K562 (cell line): ENCODE measurements around the gene CBFA2T3. TPM values are rescaled to one million over a fixed set of nuclear protein-coding genes. Genes with fewer than 3 reads are reported as not detected.

ENCODE experiments used
- ATAC-seq: fragments of 200-7000 bp; cut with Tn5 transposase; 3 replicates; pipeline ENCODE4 v1.9.1; 2020; ENCODE audit warnings: moderate library complexity
- BruUV-seq: library from RNA; stranded (reverse); fragments of 400-500 nt; replicated peaks from 2 replicates; lab custom pipeline; 2021; lab: Mats Ljungman, UMichigan
- CTCF ChIA-PET: fragments of 300-600 bp; formaldehyde crosslinking; extraction: SDS; loops from one replicate; lab custom pipeline; 2021; ENCODE audit warnings: low intra/inter-chr PET ratio; lab: Yijun Ruan, JAX
- POLR2A ChIA-PET: fragments of 300-600, 350-650 bp; sonication (Branson Sonifier 250); formaldehyde crosslinking; extraction: SDS; loops from one replicate; lab custom pipeline; 2021; ENCODE audit warnings: antibody characterized with exemption, inconsistent platforms; lab: Yijun Ruan, JAX
- DNase-seq, 4 experiments: peaks; one replicate each; pipeline versions ENCODE4 v3.0.0 to v3.0.0-alpha.2; 2011 to 2018; ENCODE audit warnings: low spot score in 3 of 4, mixed read lengths in 3 of 4; ENCODE audit errors: extremely low read depth in 1 of 4
- FAIRE-seq: peaks from 2 replicates; lab custom pipeline; 2011; peaks lifted over from hg19 to GRCh38; lab: Jason Lieb, UNC
- H2AFZ ChIP-seq: 2 replicates; pipeline ENCODE4 v1.6.0; 2011; ENCODE audit warnings: low read depth, low read length, control low read depth, inconsistent platforms
- H3K27ac ChIP-seq: fragments of 200-600 bp; 3 replicates; pipeline ENCODE4 v1.8.0; 2011; ENCODE audit warnings: low read depth, mild to moderate bottlenecking, control low read depth, inconsistent platforms, low read length, moderate library complexity, mixed read lengths; ENCODE audit errors: extremely low read depth
- H3K27me3 ChIP-seq, 2 experiments: fragments of 300-600 bp in 1 of 2; 2 replicates in 1 of 2; 3 replicates in 1 of 2; pipeline versions ENCODE4 v1.6.0 to v1.8.0; 2011; ENCODE audit warnings: inconsistent platforms in 2 of 2, low read length in 2 of 2, mild to moderate bottlenecking in 1 of 2, mixed read lengths in 1 of 2, moderate library complexity in 1 of 2; ENCODE audit not compliant: control insufficient read depth in 2 of 2, insufficient read depth in 2 of 2
- H3K36me3 ChIP-seq: fragments of 300-600 bp; 3 replicates; pipeline ENCODE4 v1.8.0; 2011; ENCODE audit warnings: mild to moderate bottlenecking, low read length, inconsistent platforms; ENCODE audit not compliant: control insufficient read depth, insufficient read depth
- H3K4me1 ChIP-seq, 2 experiments: fragments of 200-600 bp in 1 of 2; replicated peaks in 1 of 2; 2 replicates in 1 of 2; 3 replicates in 1 of 2; pipeline versions ENCODE4 v1.5.1 to v1.8.0; 2011; ENCODE audit warnings: inconsistent platforms in 2 of 2, low read length in 2 of 2, mild to moderate bottlenecking in 1 of 2, mixed read lengths in 1 of 2, moderate library complexity in 1 of 2; ENCODE audit not compliant: control insufficient read depth in 2 of 2, insufficient read depth in 2 of 2
- H3K4me2 ChIP-seq: 2 replicates; pipeline ENCODE4 v1.6.1; 2011; ENCODE audit warnings: low read length, control low read depth, inconsistent platforms, mixed read lengths; ENCODE audit not compliant: insufficient read depth
- H3K4me3 ChIP-seq: fragments of 200-600 bp; sonication (generic), shearing (Covaris generic); 2 replicates; pipeline ENCODE4 v1.5.1; 2016; ENCODE audit warnings: control low read depth, inconsistent platforms
- H3K79me2 ChIP-seq: fragments of 200-600 bp; 3 replicates; pipeline ENCODE4 v1.8.0; 2011; ENCODE audit warnings: low read length, inconsistent platforms; ENCODE audit not compliant: control insufficient read depth, insufficient read depth
- H3K9ac ChIP-seq, 2 experiments: 2 replicates each; pipeline versions ENCODE4 v1.6.0 to v1.6.1; 2011; ENCODE audit warnings: low read depth in 2 of 2, low read length in 2 of 2, control low read depth in 1 of 2, inconsistent platforms in 1 of 2, mild to moderate bottlenecking in 1 of 2, mixed read lengths in 1 of 2; ENCODE audit not compliant: insufficient read depth in 1 of 2
- H3K9me1 ChIP-seq: one replicate; pipeline ENCODE4 v1.6.0; 2011; ENCODE audit warnings: inconsistent platforms, mild to moderate bottlenecking, low read length, moderate library complexity; ENCODE audit not compliant: control insufficient read depth, insufficient read depth
- H3K9me3 ChIP-seq: replicated peaks from 2 replicates; pipeline ENCODE4 v1.5.1; 2011; ENCODE audit warnings: low read depth, low read length, inconsistent platforms; ENCODE audit not compliant: control insufficient read depth, insufficient read depth
- H4K20me1 ChIP-seq: replicated peaks from 2 replicates; pipeline ENCODE4 v1.6.1; 2011; ENCODE audit warnings: low read length, inconsistent platforms, mixed read lengths; ENCODE audit not compliant: control insufficient read depth, insufficient read depth
- POLR2G ChIP-seq: fragments of 200-400 bp; formaldehyde crosslinking; IDR thresholded peaks from 2 replicates; pipeline ENCODE4 v1.6.1; 2017; ENCODE audit warnings: low read depth, mild to moderate bottlenecking, antibody characterized with exemption, low read length, moderate library complexity
- RBFOX2 ChIP-seq: fragments of 200-400 bp; formaldehyde crosslinking; IDR thresholded peaks from 2 replicates; pipeline ENCODE4 v1.6.1; 2017; ENCODE audit warnings: low read depth, mild to moderate bottlenecking, low read length, moderate library complexity
- WGBS: fragments of 100-300 bp; shearing (Covaris generic); methylation state at CpG from one replicate; pipeline ENCODE4 v1.1.6; 2016; ENCODE audit warnings: low coverage, mixed read lengths; ENCODE audit not compliant: insufficient coverage; ENCODE audit errors: missing lambda C conversion rate; 5-methylcytosine and 5-hydroxymethylcytosine counted together
- in situ Hi-C: fragments of 300-500 bp; cut with MboI; formaldehyde crosslinking; loops from 4 replicates; pipeline ENCODE4 v1.15.0; 2018; ENCODE audit warnings: inconsistent platforms, mixed read lengths
- intact Hi-C: fragments of 100-400 bp; cut with micrococcal nuclease; formaldehyde crosslinking; loops from 2 replicates; pipeline ENCODE4 v1.14.2; 2022
- polyA plus RNA-seq, 8 experiments: library from polyadenylated mRNA; depleted of rRNA in 4 of 8; stranded (reverse) in 5 of 8; unstranded in 3 of 8; fragments of >200 nt; fragmentation: Nextera tagmentation in 2 of 8; fragmentation: Illumina TruSeq in 1 of 8; extraction: Ambion mirVana in 2 of 8; extraction: Trizol in 1 of 8; gene quantifications; 2 replicates each; pipeline versions ENCODE4 v1.2.1 to v1.2.3, GENCODE V29; 2011 to 2014; ENCODE audit warnings: inconsistent platforms in 1 of 8, missing spikeins in 1 of 8
- total RNA-seq, 7 experiments: library from RNA; depleted of rRNA in 6 of 7; stranded (reverse); fragments of >200 nt in 6 of 7; fragmentation: Illumina TruSeq in 2 of 7; extraction: Trizol in 2 of 7; gene quantifications; 2 replicates each; pipeline versions ENCODE4 v1.2.1 to v1.2.3, GENCODE V29; 2011 to 2021; ENCODE audit warnings: low replicate concordance in 1 of 7
- TF ChIP-seq, protein P1 (sequence below): fragments of 450-650 bp; IDR thresholded peaks from 2 replicates; pipeline ENCODE4 v1.6.1; 2016
- TF ChIP-seq, protein P2 (sequence below), 2 experiments: fragments of 200-800 bp in 1 of 2; sonication (Bioruptor generic) in 1 of 2; sonication (generic) in 1 of 2; formaldehyde crosslinking in 1 of 2; IDR thresholded peaks in 1 of 2; conservative IDR thresholded peaks in 1 of 2; 2 replicates each; pipeline versions ENCODE4 v1.5.0 to v1.6.1; 2016 to 2020; ENCODE audit warnings: missing compliant biosample characterization in 1 of 2, missing genetic modification characterization in 1 of 2, missing genetic modification reagents in 1 of 2
- TF ChIP-seq, protein P3 (sequence below): sonication (generic); formaldehyde crosslinking; IDR thresholded peaks from 2 replicates; pipeline ENCODE4 v1.8.0; 2022; ENCODE audit warnings: missing genetic modification reagents, mild to moderate bottlenecking, moderate library complexity, borderline replicate concordance

The CBFA2T3 gene
- total and polyA plus RNA-seq, 9 of the 15 experiments (the other 6 are each of a cell fraction or from before 2014, with no cell fraction given), result 2.3 to 145 (median 6.7) TPM

DNA sequence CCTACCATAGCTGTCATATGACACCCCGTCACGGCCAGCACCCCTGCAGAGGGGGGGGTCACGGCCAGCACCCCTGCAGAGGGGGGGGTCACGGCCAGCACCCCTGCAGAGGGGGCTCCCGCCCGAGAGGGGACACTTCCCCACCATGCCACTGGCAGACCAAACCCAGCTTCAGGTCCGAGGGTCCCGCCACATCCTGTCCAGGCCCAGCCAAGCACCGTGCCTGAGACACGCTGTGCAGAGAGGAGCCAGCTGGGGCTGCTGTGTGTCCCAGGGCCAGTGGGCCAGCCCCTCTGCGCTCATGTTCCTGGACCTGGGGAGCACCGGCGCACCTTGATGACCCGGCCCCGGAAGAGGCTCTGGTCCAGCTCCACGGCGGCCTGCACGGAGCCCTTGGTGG lies 112.5 kb downstream of the CBFA2T3 start:
- Histone ChIP-seq H3K27me3 (no peaks in the 10 kb centered on the region), H3K79me2 (no peaks in the 10 kb centered on the region), H3K4me3 (no peak overlapping the region), H3K9ac (peak overlapping the region in 1 of 2 experiments; percentile 71; a peak in 1 of 4 replicates), H3K4me1 (peaks cover 0 to 61% of the 10 kb centered on the region in 2 experiments; a peak in 2 of 5 replicates), H2AFZ (no peak overlapping the region), H3K36me3 (peaks cover 26% of the 10 kb centered on the region; the same call in 2 of the 3 replicates), H4K20me1 (0 out of 2 replicates have a peak, but pooled peaks cover 4% of the 10 kb centered on the region), H3K9me1 (no peaks in the 10 kb centered on the region), H3K9me3 (no peaks in the 10 kb centered on the region), H3K4me2 (no peak overlapping the region), H3K27ac (no peak overlapping the region)
- BruUV-seq, result no TSS peak
- FAIRE-seq (no peak), ATAC-seq (peak; percentile 19; the same call in 1 of the 3 replicates), DNase-seq (no peak)
- intact Hi-C loops, result no loop called here
- in situ Hi-C loops, result no loop called here
- POLR2A ChIA-PET, result interaction anchor here (0.6 to 1.7 kb wide), 4 partner anchors 13 to 227 kb away, joined by 3 to 5 read pairs (median 4); no protein-coding TSS in a partner anchor
- 60% methylated on average over 4 of the region's 18 CpGs for WGBS
- CTCF ChIA-PET, result no interaction called here
- TF ChIP-seq POLR2G (peak; percentile 60; the same call in 1 of the 2 replicates), RBFOX2 (peak; percentile 10; the same call in 1 of the 2 replicates)
- TF ChIP-seq, protein P1, sequence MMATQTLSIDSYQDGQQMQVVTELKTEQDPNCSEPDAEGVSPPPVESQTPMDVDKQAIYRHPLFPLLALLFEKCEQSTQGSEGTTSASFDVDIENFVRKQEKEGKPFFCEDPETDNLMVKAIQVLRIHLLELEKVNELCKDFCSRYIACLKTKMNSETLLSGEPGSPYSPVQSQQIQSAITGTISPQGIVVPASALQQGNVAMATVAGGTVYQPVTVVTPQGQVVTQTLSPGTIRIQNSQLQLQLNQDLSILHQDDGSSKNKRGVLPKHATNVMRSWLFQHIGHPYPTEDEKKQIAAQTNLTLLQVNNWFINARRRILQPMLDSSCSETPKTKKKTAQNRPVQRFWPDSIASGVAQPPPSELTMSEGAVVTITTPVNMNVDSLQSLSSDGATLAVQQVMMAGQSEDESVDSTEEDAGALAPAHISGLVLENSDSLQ, result no peak
- TF ChIP-seq, protein P2, sequence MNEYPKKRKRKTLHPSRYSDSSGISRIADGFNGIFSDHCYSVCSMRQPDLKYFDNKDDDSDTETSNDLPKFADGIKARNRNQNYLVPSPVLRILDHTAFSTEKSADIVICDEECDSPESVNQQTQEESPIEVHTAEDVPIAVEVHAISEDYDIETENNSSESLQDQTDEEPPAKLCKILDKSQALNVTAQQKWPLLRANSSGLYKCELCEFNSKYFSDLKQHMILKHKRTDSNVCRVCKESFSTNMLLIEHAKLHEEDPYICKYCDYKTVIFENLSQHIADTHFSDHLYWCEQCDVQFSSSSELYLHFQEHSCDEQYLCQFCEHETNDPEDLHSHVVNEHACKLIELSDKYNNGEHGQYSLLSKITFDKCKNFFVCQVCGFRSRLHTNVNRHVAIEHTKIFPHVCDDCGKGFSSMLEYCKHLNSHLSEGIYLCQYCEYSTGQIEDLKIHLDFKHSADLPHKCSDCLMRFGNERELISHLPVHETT (CRISPR knock-in tag; conservative IDR thresholded peaks at IDR 0.05 in 1 of 2, IDR thresholded peaks at IDR 0.05 in 1 of 2), result no peak
- TF ChIP-seq, protein P3, sequence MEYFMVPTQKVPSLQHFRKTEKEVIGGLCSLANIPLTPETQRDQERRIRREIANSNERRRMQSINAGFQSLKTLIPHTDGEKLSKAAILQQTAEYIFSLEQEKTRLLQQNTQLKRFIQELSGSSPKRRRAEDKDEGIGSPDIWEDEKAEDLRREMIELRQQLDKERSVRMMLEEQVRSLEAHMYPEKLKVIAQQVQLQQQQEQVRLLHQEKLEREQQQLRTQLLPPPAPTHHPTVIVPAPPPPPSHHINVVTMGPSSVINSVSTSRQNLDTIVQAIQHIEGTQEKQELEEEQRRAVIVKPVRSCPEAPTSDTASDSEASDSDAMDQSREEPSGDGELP (CRISPR knock-in tag), result peak; percentile 42; the same call in 1 of the 2 replicates
